Stimulated activated CD8-positive, alpha-beta memory T cell treated with anti-CD3 and anti-CD28 coated beads, Interleukin-7, amount 100 ng/mL, for 1 hour (primary cell): ENCODE results near the gene IFNL3.
"Not testable (repeated sequence)": the region's sequence is repeated elsewhere in the genome, so short reads cannot be mapped to it uniquely, and the experiment has no call there.

Experiments
- DNase-seq, 2 donors: peaks; one replicate each; pipeline ENCODE4 v3.0.0-alpha.2; 2020; ENCODE audit warnings: low read depth in 2 of 2

IFNL3 gene

DNA sequence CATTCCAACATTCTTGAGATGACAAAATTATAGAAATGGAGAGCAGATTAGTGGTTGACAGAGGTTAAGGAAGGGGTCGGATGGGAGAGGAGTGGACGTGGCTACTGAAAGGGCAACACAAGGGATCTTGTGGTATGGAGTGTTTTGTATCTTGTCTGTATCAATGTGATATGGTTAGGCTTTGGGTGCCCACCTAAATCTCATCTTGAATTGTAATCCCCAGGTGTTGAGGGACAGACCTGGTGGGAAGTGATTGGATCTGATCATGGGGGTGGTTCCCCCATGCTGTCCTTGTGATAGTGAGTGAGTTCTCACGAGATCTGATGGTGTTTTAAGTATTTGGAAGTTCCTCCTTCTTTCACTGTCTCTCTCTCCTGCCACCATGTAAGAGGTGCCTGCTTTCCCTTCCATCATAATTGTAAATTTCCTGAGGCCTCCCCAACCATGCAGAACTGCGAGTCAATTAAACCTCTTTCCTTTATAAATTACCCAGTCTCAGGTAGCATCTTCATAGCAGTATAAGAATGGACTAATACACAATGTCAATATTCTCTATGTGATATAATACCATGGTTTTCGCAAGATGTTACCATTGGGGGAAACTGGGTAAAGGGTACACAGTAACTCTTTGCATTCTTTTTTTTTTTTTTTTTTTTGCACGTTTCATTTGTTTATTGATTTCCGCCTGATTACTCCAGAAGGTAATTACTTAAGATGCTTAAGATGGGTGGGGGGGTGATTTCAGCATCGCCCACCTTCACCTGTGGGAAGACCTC lies 8.8 kb upstream of the IFNL3 start:
- no peak for DNase-seq

GRCh38 chr19:39252458-39252857 lies 7.7 kb upstream of the IFNL3 start:
- no peak for DNase-seq

GRCh38 chr19:39251846-39252245 lies 7.0 kb upstream of the IFNL3 start:
- DNase-seq = no peak

GRCh38 chr19:39251081-39251480 lies 6.3 kb upstream of the IFNL3 start:
- DNase-seq = no peak

DNA sequence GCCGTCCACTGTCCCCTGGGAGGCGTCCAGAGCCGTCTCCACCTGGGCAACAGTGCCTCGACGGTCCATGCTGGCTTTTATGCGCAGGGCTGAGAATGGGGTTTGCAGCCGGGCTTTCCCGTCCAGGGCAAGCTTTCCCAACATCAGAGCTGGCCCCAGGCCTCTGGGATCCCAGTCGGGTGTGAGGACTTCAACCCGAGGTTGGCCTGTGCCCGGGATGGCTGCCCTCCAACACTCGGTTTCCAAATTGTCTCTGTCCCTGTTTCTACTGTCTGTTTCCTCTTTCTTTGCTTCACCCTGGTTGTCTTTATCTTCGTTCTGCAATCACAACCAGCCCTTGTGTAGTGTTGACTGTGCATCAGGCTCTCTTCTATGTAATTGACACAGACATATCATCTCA lies 4.0 kb upstream of the IFNL3 start, which contains the start of gene IFNL4:
Gene IFNL4 (minus strand): TSS at position 51 of the 400 bp plus-strand sequence.
- no peak for DNase-seq

DNA sequence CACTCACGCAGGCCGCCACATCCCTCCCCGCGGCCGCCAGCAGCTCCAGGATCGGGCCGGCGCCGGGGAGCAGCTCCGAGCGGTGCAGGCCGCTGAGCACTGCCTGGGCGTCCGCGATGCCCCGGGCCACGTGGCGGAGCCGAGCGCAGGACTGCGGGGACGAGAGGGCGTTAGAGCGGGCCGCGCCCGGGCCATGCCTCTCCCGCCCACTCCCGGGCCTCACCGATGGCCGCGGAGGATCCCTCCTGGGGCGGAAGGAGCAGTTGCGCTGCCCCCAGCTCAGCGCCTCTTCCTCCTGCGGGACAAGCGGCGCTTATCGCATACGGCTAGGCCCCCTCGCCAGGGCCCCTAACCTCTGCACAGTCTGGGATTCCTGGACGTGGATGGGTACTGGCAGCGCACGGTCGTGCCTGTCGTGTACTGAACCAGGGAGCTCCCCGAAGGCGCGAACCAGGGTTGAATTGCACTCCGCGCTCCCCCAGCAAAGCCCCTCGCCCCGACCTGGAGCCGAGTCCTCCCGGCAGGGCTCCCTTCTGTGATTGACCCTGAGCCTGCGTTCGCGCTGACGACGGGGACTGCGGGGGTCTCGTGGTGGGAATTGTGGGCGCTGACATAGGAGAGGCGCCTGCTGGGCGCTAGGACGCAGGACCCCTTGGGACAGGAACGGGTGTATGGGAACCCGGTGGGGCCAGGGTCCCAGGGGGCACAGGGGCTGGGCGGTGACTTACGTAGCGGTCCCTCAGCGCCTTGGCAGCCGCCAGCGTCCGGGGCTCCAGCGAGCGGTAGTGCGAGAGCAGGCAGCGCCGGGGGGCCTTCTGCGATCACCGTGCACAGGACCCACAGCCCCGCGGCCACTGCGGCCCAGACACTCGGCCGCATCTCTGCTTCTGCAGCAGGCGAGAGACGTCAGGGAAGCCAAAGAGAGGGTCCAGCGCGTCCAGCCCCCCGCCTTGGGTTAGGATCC lies 3.2 kb upstream of the IFNL3 start:
- no peak for DNase-seq

DNA sequence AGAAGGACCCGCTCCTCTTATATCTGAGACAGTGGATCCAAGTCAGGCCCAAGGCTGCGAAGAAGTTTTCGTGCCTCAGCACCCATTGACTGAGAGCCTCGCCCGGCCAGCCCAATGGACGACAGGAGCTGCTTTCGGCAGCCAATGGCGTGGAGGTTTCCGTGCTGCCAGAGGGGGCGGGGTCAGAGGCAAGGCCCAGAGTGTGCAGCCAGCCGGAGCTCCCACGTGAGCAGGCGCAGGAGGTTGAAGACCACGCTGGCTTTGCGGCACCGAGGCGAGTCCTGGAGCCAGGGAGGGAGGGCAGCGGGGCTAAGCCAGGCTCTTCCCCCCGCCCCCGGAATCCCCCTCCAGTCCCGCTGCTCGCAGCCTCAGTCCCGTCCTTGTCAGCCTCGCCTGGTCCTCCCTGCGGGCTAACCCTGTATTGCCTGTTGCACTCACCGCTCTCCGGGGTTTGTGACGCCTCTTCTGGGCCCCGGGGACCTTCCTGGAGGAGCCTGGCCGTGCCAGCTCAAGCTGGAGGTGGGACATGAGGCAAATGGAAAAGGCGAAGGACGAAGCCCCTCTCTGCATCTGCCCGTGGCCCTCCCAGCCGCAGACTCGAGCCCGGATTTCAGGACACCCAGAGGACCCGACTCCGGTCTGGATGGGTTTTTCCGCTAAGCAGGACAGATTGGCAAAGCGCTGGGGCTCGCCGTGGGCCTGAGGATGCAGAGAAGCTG lies 2.3 kb upstream of the IFNL3 start:
- no peak for DNase-seq

GRCh38 chr19:39245166-39245565 lies 360 bp upstream of the IFNL3 start:
- DNase-seq = not testable (repeated sequence)

- not testable (repeated sequence) for DNase-seq
Measured at GRCh38 chr19:39243741-39244140, 1.1 kb downstream of the IFNL3 start.

DNA sequence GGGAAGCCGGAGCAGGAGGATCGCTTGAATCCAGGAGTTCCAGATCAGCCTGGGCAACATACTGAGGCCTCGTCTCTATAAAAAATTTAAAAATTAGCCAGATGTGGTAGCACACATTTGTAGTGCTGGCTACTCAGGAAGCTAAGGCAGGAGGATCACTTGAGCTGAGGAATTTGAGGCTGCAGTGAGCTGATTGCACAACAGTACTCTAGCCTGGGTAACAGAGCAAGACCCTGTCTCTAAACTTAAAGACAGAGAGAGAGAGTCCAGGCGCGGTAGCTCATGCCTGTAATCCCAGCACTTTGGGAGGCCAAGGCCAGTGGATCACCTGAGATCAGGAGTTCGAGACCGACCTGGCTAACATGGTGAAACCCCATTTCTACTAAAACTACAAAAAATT lies 4.4 kb downstream of the IFNL3 start:
- no peak for DNase-seq

DNA sequence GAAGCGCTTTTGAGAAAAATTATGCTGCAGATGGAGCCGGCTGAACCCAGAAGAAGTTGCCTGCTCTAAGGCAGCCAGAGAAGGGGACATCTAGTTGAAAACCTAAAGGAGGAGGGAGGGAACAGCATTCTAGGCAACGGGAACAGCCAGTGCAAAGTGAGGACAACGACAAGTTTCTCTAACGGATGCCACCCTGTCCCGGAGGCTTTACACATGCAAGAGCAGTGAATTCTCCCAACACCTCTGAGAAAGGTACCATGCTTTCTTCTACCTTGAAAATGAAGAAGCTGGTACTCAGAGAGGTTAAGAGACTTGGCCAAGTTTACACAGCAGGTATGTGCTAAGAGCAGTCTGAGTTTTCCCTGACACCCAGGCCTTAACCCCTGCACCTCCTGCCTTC lies 5.9 kb downstream of the IFNL3 start:
- DNase-seq = no peak

- DNase-seq = no peak
Measured at GRCh38 chr19:39238209-39238608, 6.6 kb downstream of the IFNL3 start.

- no peak for DNase-seq
Measured at GRCh38 chr19:39237200-39238184, 7.3 kb downstream of the IFNL3 start.

DNA sequence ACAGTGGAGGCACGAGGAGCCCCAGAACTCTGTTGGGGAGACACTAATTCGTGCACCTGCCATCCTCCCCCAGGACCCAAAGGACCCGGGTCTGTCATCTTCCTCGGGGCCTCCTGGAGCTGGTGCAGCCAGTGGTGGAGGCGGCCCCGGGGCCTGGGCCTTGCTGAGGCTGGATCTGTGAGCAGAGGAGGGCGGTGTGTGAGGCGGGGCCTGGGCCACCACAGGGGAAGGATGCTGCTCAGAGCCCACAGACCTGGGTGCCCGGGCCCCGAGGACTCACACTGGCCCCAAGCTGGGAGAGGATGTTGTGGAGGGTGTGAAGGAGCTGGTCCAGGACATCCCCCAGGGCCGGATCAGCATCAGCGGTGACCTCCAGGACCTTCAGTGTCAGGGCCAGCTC lies 8.3 kb downstream of the IFNL3 start:
- no peak for DNase-seq

DNA sequence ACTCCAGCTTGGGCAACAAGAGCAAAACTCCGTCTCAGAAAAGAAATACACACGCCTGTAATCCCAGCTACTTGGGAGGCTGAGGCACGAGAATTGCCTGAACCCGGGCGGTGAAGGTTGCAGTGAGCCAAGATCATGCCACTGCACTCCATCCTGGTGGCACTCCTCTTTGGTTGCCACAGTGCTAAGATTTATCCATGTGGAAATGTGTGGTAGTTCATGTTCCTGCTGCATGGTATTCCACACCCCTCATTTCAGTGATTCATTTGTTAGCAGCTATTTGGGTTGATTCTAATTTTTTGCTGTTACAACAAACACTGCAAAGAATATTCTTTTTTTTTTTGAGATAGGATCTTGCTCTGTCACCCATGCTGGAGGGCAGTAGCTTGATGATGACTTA lies 12.1 kb downstream of the IFNL3 start:
- DNase-seq = no peak

DNA sequence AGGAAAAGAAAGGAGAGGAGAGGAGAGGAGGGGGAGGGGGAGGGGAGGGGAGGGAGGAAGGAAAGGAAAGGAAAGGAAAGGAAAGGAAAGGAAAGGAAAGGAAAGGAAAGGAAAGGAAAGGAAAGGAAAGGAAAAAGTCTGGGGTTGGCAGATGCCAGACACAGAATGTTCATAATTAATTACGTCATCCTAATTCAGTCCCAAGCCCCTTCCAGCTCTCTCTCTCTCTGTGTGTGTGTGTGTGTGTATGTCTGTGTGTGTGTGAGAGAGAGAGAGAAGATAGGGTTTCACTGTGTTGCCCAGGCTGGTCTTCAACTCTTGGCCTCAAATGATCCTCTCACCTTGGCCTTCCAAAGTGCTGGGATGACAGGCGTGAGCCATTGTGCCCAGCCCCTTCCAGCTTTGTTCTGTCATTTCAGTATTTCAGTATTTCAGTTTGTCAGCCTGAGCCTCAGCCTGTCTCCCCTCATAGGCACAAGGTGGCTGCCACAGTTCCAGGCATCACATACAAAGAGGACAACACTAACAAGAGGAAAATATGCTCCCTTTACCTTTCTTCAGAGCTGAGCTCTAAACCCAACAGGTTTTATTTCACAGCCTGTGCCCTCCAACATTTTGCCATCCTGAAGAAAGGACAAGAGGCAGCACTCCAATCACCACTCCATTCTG lies 14.6 kb downstream of the IFNL3 start:
- DNase-seq = no peak

DNA sequence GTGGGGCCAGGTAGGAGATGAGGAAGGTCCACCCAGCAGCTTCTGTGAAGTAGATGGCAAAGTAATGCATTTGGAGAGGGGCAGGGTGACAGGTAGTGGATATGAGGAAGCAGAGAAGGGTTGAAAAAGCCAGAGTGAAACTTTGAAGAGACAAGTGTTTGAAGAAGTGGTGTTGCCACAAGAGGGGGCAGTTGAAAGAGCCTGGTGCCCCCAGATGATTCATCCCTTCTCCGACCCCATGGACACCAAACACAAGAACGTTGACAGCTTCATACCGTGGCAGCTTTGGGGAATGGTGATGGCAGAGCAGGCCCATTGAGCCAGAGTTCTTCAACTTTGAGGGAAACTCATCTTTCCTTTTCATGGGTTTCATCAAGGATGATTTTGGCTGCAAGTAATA lies 19.9 kb downstream of the IFNL3 start:
- no peak for DNase-seq

- DNase-seq = no peak
Measured at GRCh38 chr19:39223703-39224279, 21.0 kb downstream of the IFNL3 start.

DNA sequence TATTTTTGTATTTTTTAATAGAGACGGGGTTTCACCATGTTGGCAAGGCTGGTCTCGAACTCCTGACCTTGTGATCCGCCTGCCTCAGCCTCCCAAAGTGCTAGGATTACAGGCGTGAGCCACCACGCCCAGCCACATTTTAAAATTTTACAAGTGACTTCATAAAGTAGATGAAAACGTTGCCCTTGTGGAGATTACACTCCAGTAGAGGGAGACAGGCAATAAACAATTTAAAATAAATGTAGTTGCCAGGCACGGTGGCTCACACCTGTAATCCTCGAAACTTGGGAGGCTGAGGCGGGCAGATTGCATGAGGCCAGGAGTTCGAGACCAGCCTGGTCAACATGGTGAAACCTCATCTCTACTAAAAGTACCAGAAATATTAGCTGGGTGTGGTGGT lies 25.7 kb downstream of the IFNL3 start:
- DNase-seq = not testable (repeated sequence)
